ENCODE measurements around the gene STRIT1. TPM values are rescaled to one million over a fixed set of nuclear protein-coding genes. Genes with fewer than 3 reads are reported as not detected.

Gene STRIT1
- total RNA-seq, 6 donors from 2014 or later: 2.1 TPM; not detected in 5

GRCh38 chr3:155302891-155303290, 9.4 kb upstream of the STRIT1 start:
- no peak overlapping the region for H3K4me3 ChIP-seq
- TF ChIP-seq EP300 (IDR thresholded peaks at IDR 0.05): no peak
- TF ChIP-seq POLR2A (IDR thresholded peaks at IDR 0.05): no peak
- TF ChIP-seq POLR2AphosphoS5 (IDR thresholded peaks at IDR 0.05): no peak
- no peak for TF ChIP-seq CTCF (IDR thresholded peaks at IDR 0.05)
- ATAC-seq (ENCODE audit: low FRiP score in 2 of 2) (no peak), DNase-seq (no peak)
- 37 to 49% methylated on average over 2 of the region's 2 CpGs for WGBS, 2 donors
- no peaks in the 10 kb centered on the region for H3K27me3 ChIP-seq
- no peaks in the 10 kb centered on the region for H3K36me3 ChIP-seq
- H3K4me1 ChIP-seq: no peaks in the 10 kb centered on the region
- no peaks in the 10 kb centered on the region for H3K9me3 ChIP-seq
- no peak overlapping the region for H3K27ac ChIP-seq

DNA sequence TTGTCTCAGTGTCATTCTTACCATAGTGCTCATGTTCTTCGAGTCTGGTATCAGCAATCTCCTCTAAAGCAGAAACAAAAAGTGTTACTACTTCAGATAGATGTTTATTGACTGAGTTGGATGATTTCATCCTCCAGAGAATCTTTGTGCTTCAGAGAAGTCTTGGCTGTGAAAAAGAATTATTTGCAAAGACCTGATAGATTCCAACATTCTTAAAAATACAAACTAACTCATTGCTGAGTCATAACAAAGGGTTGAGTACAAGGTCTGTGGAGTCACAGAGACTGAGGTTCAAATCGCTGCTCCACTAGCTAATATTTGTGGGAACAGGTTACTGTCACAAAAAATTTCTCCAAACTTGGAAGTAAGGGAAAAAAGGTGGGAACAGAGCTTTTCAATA, 9.0 kb upstream of the STRIT1 start:
- Histone ChIP-seq H3K4me1 (no peaks in the 10 kb centered on the region), H3K27ac (no peak overlapping the region), H3K27me3 (no peaks in the 10 kb centered on the region), H3K36me3 (no peaks in the 10 kb centered on the region), H3K4me3 (no peak overlapping the region), H3K9me3 (peaks cover 0 to 3% (median 0%) of the 10 kb centered on the region in 4 donors)
- no peak for TF ChIP-seq POLR2AphosphoS5 (IDR thresholded peaks at IDR 0.05)
- no peak for TF ChIP-seq CTCF (IDR thresholded peaks at IDR 0.05)
- no peak for TF ChIP-seq EP300 (IDR thresholded peaks at IDR 0.05)
- no peak for TF ChIP-seq POLR2A (IDR thresholded peaks at IDR 0.05)
- ATAC-seq (ENCODE audit: low FRiP score in 2 of 2): no peak
- 76 to 82% methylated on average over 2 of the region's 2 CpGs for WGBS, 2 donors
- DNase-seq: no peak

DNA sequence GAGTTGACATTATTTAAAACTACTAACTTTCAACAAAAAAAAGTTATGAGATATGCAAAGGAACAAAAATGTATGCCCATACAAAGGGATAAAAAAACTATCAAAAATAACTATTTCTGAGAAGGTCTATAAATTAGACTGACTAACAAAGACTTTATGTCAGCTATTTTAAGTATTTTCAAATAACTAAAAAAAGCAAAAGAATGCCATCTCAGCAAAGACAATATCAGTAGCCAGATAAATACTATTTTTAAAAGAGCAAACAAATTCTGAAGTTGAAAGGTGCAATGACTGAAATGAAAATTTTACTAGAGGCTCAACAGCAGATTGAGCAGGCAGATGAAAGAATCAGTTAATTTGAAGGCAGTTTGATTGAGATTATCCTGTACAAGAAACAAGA, 3.6 kb upstream of the STRIT1 start:
- H3K27me3 ChIP-seq: no peaks in the 10 kb centered on the region
- H3K9me3 ChIP-seq: peaks cover 0 to 12% (median 5%) of the 10 kb centered on the region in 4 donors
- H3K4me1 ChIP-seq: no peaks in the 10 kb centered on the region
- DNase-seq: no peak
- H3K4me3 ChIP-seq: no peak overlapping the region
- no peaks in the 10 kb centered on the region for H3K36me3 ChIP-seq
- H3K27ac ChIP-seq: no peak overlapping the region
- TF ChIP-seq EP300 (IDR thresholded peaks at IDR 0.05) (no peak), POLR2A (IDR thresholded peaks at IDR 0.05) (no peak), POLR2AphosphoS5 (IDR thresholded peaks at IDR 0.05) (no peak)
- ATAC-seq (ENCODE audit: low FRiP score in 2 of 2): no peak

GRCh38 chr3:155296413-155296812, 2.9 kb upstream of the STRIT1 start:
- Histone ChIP-seq H3K4me1 (no peaks in the 10 kb centered on the region), H3K9me3 (peaks cover 0 to 12% (median 5%) of the 10 kb centered on the region in 4 donors), H3K27ac (no peak overlapping the region), H3K36me3 (no peaks in the 10 kb centered on the region), H3K27me3 (no peaks in the 10 kb centered on the region), H3K4me3 (no peak overlapping the region)
- ATAC-seq (ENCODE audit: low FRiP score in 2 of 2) (no peak), DNase-seq (no peak)
- TF ChIP-seq CTCF (IDR thresholded peaks at IDR 0.05): no peak
- no peak for TF ChIP-seq EP300 (IDR thresholded peaks at IDR 0.05)
- TF ChIP-seq POLR2A (IDR thresholded peaks at IDR 0.05): no peak
- no peak for TF ChIP-seq POLR2AphosphoS5 (IDR thresholded peaks at IDR 0.05)

- no peaks in the 10 kb centered on the region for H3K27me3 ChIP-seq
- H3K36me3 ChIP-seq: no peaks in the 10 kb centered on the region
- ATAC-seq (ENCODE audit: low FRiP score in 2 of 2) (no peak), DNase-seq (no peak)
- WGBS, 2 donors: 82 to 91% methylated on average over 2 of the region's 2 CpGs
- peaks cover 0 to 11% (median 5%) of the 10 kb centered on the region in 4 donors for H3K9me3 ChIP-seq
- no peak overlapping the region for H3K27ac ChIP-seq
- H3K4me3 ChIP-seq: no peak overlapping the region
- TF ChIP-seq POLR2AphosphoS5 (IDR thresholded peaks at IDR 0.05): no peak
- TF ChIP-seq CTCF (IDR thresholded peaks at IDR 0.05): no peak
- TF ChIP-seq EP300 (IDR thresholded peaks at IDR 0.05): no peak
- TF ChIP-seq POLR2A (IDR thresholded peaks at IDR 0.05): no peak
- H3K4me1 ChIP-seq: no peaks in the 10 kb centered on the region
Observed at GRCh38 chr3:155292693-155293092, 790 bp downstream of the STRIT1 start.

Measured in upper lobe of left lung (tissue), 6 donors.